HG03565 (cell line): ENCODE results near the gene DOK1.
"Not testable (repeated sequence)": the region's sequence is repeated elsewhere in the genome, so short reads cannot be mapped to it uniquely, and the experiment has no call there.

ENCODE experiments used
- ATAC-seq: cut with Tn5 transposase; IDR thresholded peaks from one replicate; pipeline ENCODE4 v1.9.1; 2021; ENCODE audit warnings: mild to moderate bottlenecking, moderate library complexity; ENCODE audit not compliant: unreplicated experiment

The DOK1 gene

GRCh38 chr2:74548285-74548899, 6.1 kb upstream of the DOK1 start:
- ATAC-seq: no peak

GRCh38 chr2:74548900-74549826, 5.4 kb upstream of the DOK1 start:
- ATAC-seq: no peak

- no peak for ATAC-seq
Measured at GRCh38 chr2:74550231-74550630, 4.3 kb upstream of the DOK1 start.

- ATAC-seq: no peak
Measured at GRCh38 chr2:74551530-74551929, 3.0 kb upstream of the DOK1 start.

- no peak for ATAC-seq
Measured at GRCh38 chr2:74551942-74552913, 2.3 kb upstream of the DOK1 start.

- no peak for ATAC-seq
Measured at GRCh38 chr2:74552914-74553811, 1.4 kb upstream of the DOK1 start.

- no peak for ATAC-seq
Measured at GRCh38 chr2:74554820-74555531, 456 bp downstream of the DOK1 start.

- no peak for ATAC-seq
Measured at GRCh38 chr2:74555610-74556103, 1.1 kb downstream of the DOK1 start.

- no peak for ATAC-seq
Measured at GRCh38 chr2:74556159-74556558, 1.6 kb downstream of the DOK1 start.

GRCh38 chr2:74556831-74557370, 2.4 kb downstream of the DOK1 start:
- no peak for ATAC-seq

- no peak for ATAC-seq
Measured at GRCh38 chr2:74558284-74559230, 4.0 kb downstream of the DOK1 start.

- ATAC-seq: no peak
Measured at GRCh38 chr2:74559912-74560311, 5.4 kb downstream of the DOK1 start.

- ATAC-seq: no peak
Measured at GRCh38 chr2:74560591-74560990, 6.1 kb downstream of the DOK1 start.

GRCh38 chr2:74561022-74561421, 6.5 kb downstream of the DOK1 start:
- ATAC-seq: not testable (repeated sequence)

GRCh38 chr2:74562126-74562775, 7.7 kb downstream of the DOK1 start:
- ATAC-seq: no peak

- no peak for ATAC-seq
Measured at GRCh38 chr2:74564222-74564621, 9.7 kb downstream of the DOK1 start.

GRCh38 chr2:74566076-74566753, 11.7 kb downstream of the DOK1 start:
- no peak for ATAC-seq
